ENCODE results near the gene E2F7.

DNA sequence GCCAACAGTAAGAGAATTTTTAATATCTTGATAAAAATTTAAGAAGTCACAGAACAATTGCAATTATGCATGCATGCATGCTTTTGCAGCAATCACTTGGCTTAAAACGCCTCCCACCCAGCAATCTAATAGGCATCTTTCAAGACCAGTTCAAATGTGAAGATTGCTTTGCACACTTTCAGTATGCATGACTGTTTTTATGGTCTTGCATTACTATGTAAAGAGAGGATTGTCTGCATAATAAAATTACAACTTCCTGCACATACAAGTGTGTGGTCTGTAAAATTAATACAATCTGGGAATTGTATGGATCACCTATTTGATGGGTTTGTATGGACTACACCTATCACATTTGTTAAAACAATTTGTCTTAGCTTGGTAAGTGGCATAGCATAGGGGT lies 48.8 kb downstream of the E2F7 start:
- TF ChIP-seq, protein P1, sequence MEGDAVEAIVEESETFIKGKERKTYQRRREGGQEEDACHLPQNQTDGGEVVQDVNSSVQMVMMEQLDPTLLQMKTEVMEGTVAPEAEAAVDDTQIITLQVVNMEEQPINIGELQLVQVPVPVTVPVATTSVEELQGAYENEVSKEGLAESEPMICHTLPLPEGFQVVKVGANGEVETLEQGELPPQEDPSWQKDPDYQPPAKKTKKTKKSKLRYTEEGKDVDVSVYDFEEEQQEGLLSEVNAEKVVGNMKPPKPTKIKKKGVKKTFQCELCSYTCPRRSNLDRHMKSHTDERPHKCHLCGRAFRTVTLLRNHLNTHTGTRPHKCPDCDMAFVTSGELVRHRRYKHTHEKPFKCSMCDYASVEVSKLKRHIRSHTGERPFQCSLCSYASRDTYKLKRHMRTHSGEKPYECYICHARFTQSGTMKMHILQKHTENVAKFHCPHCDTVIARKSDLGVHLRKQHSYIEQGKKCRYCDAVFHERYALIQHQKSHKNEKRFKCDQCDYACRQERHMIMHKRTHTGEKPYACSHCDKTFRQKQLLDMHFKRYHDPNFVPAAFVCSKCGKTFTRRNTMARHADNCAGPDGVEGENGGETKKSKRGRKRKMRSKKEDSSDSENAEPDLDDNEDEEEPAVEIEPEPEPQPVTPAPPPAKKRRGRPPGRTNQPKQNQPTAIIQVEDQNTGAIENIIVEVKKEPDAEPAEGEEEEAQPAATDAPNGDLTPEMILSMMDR (IDR thresholded peaks at IDR 0.05), result no peak
- TF ChIP-seq POLR2A (IDR thresholded peaks at IDR 0.05) (no peak), POLR2AphosphoS5 (IDR thresholded peaks at IDR 0.05) (no peak)
